Raji (cell line): ENCODE measurements around the gene B4GALT3.

Experiments
- POLR2A ChIP-seq: IDR thresholded peaks from 2 replicates; pipeline ENCODE4 v1.6.1; 2011; ENCODE audit warnings: low read depth, low read length, control low read depth; ENCODE audit not compliant: insufficient read depth

Gene B4GALT3

DNA sequence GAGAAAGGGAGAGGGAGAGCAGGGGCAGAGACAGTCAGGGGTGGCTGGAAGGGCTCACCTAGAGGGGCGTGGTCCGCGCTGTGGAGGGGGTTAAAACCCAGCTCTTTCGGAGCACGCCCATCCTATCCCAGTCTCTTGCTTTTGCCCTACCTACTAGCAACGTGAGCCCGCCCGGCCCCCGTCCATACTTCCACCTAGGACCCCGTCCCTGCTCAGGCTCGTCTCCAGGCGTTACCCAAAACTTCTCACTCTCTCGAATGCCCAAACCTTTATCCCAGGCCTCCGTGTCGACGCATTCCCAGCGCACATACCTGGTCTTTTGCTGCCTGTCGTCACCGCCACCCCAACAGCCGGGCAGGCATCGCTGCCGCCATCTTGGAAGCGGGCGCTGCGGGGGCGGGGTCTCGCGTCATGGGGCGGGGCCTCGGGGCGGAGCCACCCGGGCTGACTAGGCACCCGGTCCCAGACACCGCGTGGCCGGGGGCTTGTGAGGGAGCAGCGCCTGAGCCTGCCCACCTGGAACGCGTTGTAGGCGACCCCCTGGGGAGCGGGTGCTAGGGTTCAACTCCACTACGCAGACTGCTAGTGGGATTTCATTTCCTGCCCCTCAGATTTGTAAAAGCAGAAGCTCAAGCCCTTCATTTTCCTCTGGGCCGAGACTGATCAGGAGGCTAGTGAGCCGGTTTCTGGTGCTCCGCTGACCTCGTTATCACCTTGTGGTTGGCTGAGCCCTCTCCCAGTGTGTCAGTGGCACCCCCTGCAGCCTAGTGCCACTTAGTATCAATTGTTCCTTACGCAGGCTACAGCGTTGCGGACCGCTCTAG lies at the start of gene B4GALT3:
Gene B4GALT3, minus strand, starts transcription at position 396 of the 824 bp plus-strand sequence. CDS start 1,447 bp downstream, outside the sequence.
- peak; percentile 96 for TF ChIP-seq POLR2A

DNA sequence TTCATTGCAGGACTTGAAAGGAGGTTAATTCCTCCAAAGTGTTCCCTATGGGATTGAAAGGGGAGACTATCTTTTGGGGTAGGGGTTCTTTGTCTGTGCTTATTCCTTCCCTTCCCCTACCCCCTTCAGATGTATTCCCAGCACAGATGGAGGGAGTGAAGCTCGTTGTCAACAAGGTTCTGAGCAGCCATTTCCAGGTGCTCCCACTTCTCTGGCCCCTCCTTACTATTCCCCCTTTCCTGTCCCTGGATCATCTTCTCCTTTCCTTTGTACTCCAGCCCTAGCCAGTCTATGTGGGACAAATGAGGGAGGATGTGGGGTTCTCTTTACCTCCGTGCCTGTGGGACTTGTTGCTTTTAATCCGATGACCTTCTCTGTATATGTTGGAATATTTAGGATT lies 49.5 kb upstream of the B4GALT3 start:
- no peak for TF ChIP-seq POLR2A

DNA sequence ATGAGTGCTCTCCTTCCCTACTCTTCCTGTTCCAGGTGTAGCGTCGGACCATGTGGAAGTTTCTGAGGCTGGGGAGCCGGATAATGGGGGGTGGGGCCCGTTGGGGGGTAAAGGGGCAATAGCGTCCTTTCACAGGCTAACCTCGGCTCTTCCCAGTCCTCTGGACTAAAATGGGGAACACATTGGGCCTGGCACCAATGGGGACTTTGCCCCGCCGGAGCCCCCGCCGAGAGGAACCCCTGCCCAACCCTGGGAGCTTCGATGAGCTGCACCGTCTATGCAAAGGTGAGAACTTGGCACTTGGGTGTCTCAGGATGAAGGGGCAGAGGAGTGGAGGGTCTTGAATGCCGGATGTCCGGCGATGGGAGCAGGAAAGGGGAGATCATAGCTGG lies 49.0 kb upstream of the B4GALT3 start:
- no peak for TF ChIP-seq POLR2A

- peak; percentile 72 for TF ChIP-seq POLR2A
Measured at GRCh38 chr1:161225534-161226319, 48.4 kb upstream of the B4GALT3 start, which contains the start of gene TOMM40L. TOMM40L (plus strand) TSS chr1:161226060; CDS start chr1:161226490, 430 bp downstream.

- no peak for TF ChIP-seq POLR2A
Measured at GRCh38 chr1:161225178-161225533, 47.8 kb upstream of the B4GALT3 start.

GRCh38 chr1:161223805-161224694 lies 46.7 kb upstream of the B4GALT3 start:
- TF ChIP-seq POLR2A, result no peak

DNA sequence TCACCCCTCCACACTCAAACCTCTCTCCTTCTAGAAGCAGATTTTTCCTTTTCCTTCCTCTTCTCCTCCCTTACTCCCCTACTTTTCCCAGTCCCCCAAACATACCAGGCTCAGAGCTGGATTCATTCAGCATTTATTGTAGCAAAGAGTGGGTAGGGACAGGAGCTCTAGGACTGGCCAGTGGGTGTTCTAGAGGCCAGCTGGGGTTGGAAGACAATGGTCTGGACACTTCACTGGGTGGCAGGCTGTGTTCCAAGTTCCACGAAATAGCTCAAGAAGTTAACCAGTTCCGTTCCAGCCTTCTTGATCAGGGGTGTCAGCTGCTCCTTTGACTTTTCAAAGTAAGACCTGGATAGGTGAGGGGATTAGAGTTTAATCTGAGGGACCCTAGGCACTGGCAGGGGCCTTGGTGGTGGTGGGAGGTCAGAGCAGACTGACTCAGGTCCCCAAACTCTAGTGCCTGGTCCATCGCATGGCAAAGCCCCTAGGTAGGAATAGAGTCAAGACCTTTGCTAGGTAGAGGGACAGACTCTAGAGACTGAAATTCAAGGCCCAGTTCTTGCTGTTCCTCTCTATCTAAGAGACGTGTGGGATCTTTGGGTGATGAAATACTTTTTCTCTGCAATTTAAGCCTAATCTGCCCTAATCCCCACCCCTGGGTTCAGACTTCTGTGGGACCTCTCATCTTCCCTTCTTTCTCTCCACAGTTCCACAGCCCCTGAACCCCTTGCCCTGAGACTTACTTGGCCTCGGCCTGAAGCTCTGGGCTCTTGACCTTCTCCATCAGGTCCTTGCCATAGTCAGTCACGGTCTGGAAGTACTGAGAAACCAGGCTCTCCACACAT lies 45.1 kb upstream of the B4GALT3 start:
- TF ChIP-seq POLR2A, result no peak

- TF ChIP-seq POLR2A, result no peak
Measured at GRCh38 chr1:161220002-161220401, 42.7 kb upstream of the B4GALT3 start.

- no peak for TF ChIP-seq POLR2A
Measured at GRCh38 chr1:161219078-161219892, 42.0 kb upstream of the B4GALT3 start.

DNA sequence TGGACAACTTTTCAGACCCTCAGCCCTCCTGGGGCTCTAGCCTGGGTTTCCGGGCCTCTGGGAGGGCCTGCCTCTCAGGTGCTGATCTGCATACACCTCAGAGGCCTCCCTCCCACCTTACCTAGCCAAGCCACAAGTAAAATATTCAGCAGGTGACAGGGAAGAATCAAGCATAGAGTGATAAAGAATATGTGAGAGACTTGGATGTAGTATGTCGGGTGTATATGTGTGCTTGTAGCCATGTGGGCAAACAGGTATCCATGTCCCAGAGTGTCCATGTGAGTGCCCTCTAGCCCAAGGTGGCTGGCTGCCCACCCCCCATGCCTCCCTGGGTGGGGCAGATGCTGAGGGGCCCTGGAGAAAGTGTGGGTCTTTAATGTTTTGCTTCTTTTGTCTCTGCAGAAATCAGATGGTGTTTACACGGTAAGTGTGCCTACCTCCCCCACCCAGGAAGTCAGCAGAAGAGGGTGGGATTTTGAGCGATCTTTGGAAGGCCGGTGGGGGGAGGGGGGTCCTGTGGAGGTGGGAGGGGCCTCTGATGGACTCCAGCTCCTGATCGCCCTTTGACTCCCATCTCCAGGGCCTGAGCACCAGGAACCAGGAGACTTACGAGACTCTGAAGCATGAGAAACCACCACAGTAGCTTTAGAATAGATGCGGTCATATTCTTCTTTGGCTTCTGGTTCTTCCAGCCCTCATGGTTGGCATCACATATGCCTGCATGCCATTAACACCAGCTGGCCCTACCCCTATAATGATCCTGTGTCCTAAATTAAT lies 41.2 kb upstream of the B4GALT3 start:
- no peak for TF ChIP-seq POLR2A

- no peak for TF ChIP-seq POLR2A
Measured at GRCh38 chr1:161217831-161218230, 40.5 kb upstream of the B4GALT3 start.

DNA sequence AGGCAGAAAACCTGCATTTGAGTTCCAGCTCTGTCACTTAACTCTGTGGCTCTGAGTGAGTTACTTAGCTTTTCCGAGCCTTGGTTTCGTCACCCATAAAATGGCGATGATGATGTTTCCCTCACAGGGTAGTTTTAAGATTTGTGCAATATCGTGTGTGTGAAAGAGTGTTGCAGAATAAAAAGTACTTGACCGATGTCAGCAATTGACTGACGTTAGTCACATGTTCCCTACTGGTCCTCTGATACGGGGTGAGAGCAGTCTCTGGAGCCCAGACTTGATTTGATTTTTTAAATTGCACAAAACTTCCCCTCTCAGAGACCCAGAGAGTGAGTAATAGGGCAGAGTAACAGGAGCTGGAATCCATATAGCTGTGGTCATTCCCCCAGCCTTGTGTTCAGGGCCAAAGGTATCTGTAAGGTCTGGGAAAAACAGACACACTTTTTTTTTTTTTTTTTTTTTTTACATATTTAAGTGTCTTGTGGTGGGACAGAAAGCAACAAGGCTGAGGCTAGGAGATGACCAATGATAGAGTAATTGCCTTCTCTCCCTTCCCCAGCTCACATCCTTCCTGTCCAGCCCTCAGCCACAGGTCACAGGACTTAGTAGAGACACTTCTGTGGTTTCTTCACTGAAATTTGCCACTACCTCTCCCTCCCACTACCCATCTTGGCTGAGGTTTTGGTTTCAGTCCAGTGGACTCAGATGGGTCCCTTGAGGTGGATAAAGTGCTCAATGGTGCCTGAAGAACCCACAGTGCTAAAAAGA lies 39.8 kb upstream of the B4GALT3 start:
- no peak for TF ChIP-seq POLR2A

DNA sequence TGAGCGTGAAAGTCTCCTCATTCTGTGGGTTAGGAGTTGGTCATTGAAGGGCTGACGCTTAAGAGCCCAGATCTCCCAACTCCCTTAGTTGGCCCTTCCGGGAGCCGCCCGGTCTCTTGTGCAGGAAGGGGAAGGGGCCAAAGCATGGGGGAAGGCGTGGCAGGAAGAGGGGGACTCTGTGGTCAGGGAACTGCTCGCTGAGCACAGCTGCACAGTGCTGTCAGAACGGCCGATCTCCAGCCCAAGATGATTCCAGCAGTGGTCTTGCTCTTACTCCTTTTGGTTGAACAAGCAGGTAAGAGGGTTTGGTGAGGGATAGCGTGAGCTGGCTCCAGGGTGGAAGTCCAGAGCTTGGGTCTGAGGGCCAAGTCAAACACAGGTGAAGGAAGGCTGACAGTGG lies 37.8 kb upstream of the B4GALT3 start, which contains the start of gene FCER1G:
Gene FCER1G, plus strand, starts transcription at position 220 of the 400 bp plus-strand sequence. Its CDS starts 27 bp downstream, at position 247.
- no peak for TF ChIP-seq POLR2A
